H1 (cell line): ENCODE data around the gene MLN. TPM values are rescaled to one million over a fixed set of nuclear protein-coding genes. Genes with fewer than 3 reads are reported as not detected.

Experiments
- ASH2L ChIP-seq: fragments of 200-600, 300-600 bp; sonication (generic); IDR thresholded peaks from one replicate; pipeline ENCODE4 v1.7.1; 2017; ENCODE audit warnings: low read length
- FOSL1 ChIP-seq: IDR thresholded peaks from 2 replicates; pipeline ENCODE4 v1.6.1; 2011; ENCODE audit warnings: mild to moderate bottlenecking, low read depth, low read length, moderate library complexity; ENCODE audit not compliant: insufficient read depth
- PHF8 ChIP-seq: fragments of 200-600 bp; sonication (generic); conservative IDR thresholded peaks from 2 replicates; pipeline ENCODE4 v1.7.1; 2012; ENCODE audit warnings: low read depth, mild to moderate bottlenecking, inconsistent platforms, low read length, moderate library complexity
- POLR2A ChIP-seq, 2 experiments: IDR thresholded peaks; 1 replicate in 1 of 2; 2 replicates in 1 of 2; pipeline ENCODE4 v1.6.1; 2011; ENCODE audit warnings: low read depth in 2 of 2, low read length in 2 of 2, mild to moderate bottlenecking in 2 of 2; ENCODE audit errors: control extremely low read depth in 1 of 2
- RAD21 ChIP-seq, 2 experiments: IDR thresholded peaks in 1 of 2; conservative IDR thresholded peaks in 1 of 2; 2 replicates each; pipeline ENCODE4 v1.6.1; 2011; ENCODE audit warnings: low read depth in 2 of 2, low read length in 2 of 2, improper control_type of control experiment in 1 of 2, inconsistent platforms in 1 of 2, mild to moderate bottlenecking in 1 of 2, moderate library complexity in 1 of 2
- SIX5 ChIP-seq: IDR thresholded peaks from 2 replicates; pipeline ENCODE4 v1.6.1; 2011; ENCODE audit warnings: mild to moderate bottlenecking, low read depth, low read length
- SUZ12 ChIP-seq: fragments of 200-600 bp; sonication (generic); IDR thresholded peaks from 2 replicates; pipeline ENCODE4 v1.6.1; 2012; ENCODE audit warnings: mild to moderate bottlenecking, inconsistent platforms, low read length, moderate library complexity, mixed read lengths
- TAF7 ChIP-seq: optimal IDR thresholded peaks from 2 replicates; pipeline ENCODE3; 2011; ENCODE audit warnings: low read depth, mild to moderate bottlenecking, inconsistent platforms, low read length, moderate library complexity, borderline replicate concordance
- polyA plus RNA-seq, 7 experiments: library from polyadenylated mRNA; depleted of rRNA in 3 of 7; stranded (reverse) in 5 of 7; unstranded in 2 of 7; fragments of >200 nt in 5 of 7; fragments of 200-250 nt in 2 of 7; gene quantifications; 1 replicate in 5 of 7; 2 replicates in 1 of 7; 4 replicates in 1 of 7; pipeline versions ENCODE4 v1.2.1 to v1.2.3, GENCODE V29; 2011 to 2013; ENCODE audit warnings: missing spikeins in 2 of 7, mixed read lengths in 2 of 7
- total RNA-seq: library from RNA; stranded (reverse); fragmentation: NEBNext Ultra II Directional; extraction: Animal tissue kit (Norgen Biotek cat#: 25700); gene quantifications from 2 replicates; pipeline ENCODE4 v1.2.1, GENCODE V29; 2021
- TF ChIP-seq, protein P1 (sequence below): fragments of 300-600 bp; sonication (generic); IDR thresholded peaks from 2 replicates; pipeline ENCODE4 v1.7.1; 2012; ENCODE audit warnings: low read length, moderate library complexity, mild to moderate bottlenecking, inconsistent platforms; ENCODE audit not compliant: insufficient replicate concordance
- TF ChIP-seq, protein P2 (sequence below): IDR thresholded peaks from 2 replicates; pipeline ENCODE4 v1.6.1; 2011; ENCODE audit warnings: low read depth, mild to moderate bottlenecking, low read length; ENCODE audit not compliant: insufficient read depth

Gene MLN
- total and polyA plus RNA-seq, 2 of the 8 experiments (the other 6 are each of a cell fraction or from before 2014, with no cell fraction given), result not detected

DNA sequence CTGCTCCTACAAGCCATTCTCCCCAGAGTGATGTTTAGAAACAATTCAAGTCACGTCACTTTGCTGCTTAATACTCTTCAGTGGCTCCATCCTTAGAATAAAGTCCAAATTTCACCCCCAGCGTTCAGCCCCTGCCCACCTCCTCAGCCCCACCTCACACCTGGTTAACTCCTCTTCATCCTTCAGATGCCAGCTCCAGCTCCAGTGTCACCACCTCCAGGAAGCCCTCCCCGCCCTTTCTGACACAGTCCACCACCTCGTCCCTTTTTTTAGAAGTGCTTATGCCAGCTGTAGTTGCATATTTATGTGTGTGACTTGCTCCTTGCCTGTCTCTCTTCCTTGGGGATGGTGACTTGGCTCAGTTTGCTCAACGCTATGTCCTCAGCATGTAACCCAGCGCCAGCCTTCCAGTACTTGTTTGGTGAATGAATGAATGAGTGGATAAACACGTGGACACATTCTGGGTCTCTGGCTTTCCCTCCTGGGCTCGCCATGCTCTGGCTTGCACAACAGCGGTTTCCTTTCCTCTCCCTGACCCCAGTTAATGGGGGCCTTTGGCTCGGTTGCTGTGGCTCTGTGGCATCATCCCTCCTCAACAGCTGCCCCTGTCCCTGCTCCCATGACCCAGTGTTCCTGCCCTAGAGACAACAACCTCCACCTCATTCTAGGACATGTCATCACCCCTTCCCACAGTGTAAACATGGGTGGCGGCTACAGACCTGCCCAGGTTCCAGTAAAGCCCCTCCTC is 53.4 kb downstream of the MLN start (continued):
- TF ChIP-seq, protein P1, sequence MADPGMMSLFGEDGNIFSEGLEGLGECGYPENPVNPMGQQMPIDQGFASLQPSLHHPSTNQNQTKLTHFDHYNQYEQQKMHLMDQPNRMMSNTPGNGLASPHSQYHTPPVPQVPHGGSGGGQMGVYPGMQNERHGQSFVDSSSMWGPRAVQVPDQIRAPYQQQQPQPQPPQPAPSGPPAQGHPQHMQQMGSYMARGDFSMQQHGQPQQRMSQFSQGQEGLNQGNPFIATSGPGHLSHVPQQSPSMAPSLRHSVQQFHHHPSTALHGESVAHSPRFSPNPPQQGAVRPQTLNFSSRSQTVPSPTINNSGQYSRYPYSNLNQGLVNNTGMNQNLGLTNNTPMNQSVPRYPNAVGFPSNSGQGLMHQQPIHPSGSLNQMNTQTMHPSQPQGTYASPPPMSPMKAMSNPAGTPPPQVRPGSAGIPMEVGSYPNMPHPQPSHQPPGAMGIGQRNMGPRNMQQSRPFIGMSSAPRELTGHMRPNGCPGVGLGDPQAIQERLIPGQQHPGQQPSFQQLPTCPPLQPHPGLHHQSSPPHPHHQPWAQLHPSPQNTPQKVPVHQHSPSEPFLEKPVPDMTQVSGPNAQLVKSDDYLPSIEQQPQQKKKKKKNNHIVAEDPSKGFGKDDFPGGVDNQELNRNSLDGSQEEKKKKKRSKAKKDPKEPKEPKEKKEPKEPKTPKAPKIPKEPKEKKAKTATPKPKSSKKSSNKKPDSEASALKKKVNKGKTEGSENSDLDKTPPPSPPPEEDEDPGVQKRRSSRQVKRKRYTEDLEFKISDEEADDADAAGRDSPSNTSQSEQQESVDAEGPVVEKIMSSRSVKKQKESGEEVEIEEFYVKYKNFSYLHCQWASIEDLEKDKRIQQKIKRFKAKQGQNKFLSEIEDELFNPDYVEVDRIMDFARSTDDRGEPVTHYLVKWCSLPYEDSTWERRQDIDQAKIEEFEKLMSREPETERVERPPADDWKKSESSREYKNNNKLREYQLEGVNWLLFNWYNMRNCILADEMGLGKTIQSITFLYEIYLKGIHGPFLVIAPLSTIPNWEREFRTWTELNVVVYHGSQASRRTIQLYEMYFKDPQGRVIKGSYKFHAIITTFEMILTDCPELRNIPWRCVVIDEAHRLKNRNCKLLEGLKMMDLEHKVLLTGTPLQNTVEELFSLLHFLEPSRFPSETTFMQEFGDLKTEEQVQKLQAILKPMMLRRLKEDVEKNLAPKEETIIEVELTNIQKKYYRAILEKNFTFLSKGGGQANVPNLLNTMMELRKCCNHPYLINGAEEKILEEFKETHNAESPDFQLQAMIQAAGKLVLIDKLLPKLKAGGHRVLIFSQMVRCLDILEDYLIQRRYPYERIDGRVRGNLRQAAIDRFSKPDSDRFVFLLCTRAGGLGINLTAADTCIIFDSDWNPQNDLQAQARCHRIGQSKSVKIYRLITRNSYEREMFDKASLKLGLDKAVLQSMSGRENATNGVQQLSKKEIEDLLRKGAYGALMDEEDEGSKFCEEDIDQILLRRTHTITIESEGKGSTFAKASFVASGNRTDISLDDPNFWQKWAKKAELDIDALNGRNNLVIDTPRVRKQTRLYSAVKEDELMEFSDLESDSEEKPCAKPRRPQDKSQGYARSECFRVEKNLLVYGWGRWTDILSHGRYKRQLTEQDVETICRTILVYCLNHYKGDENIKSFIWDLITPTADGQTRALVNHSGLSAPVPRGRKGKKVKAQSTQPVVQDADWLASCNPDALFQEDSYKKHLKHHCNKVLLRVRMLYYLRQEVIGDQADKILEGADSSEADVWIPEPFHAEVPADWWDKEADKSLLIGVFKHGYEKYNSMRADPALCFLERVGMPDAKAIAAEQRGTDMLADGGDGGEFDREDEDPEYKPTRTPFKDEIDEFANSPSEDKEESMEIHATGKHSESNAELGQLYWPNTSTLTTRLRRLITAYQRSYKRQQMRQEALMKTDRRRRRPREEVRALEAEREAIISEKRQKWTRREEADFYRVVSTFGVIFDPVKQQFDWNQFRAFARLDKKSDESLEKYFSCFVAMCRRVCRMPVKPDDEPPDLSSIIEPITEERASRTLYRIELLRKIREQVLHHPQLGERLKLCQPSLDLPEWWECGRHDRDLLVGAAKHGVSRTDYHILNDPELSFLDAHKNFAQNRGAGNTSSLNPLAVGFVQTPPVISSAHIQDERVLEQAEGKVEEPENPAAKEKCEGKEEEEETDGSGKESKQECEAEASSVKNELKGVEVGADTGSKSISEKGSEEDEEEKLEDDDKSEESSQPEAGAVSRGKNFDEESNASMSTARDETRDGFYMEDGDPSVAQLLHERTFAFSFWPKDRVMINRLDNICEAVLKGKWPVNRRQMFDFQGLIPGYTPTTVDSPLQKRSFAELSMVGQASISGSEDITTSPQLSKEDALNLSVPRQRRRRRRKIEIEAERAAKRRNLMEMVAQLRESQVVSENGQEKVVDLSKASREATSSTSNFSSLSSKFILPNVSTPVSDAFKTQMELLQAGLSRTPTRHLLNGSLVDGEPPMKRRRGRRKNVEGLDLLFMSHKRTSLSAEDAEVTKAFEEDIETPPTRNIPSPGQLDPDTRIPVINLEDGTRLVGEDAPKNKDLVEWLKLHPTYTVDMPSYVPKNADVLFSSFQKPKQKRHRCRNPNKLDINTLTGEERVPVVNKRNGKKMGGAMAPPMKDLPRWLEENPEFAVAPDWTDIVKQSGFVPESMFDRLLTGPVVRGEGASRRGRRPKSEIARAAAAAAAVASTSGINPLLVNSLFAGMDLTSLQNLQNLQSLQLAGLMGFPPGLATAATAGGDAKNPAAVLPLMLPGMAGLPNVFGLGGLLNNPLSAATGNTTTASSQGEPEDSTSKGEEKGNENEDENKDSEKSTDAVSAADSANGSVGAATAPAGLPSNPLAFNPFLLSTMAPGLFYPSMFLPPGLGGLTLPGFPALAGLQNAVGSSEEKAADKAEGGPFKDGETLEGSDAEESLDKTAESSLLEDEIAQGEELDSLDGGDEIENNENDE, result no peak
- TF ChIP-seq SIX5 (no peak), SUZ12 (no peak), POLR2A (IDR thresholded peaks at IDR 0.05; ENCODE audit: control extremely low read depth in 1 of 2, low read depth in 2 of 2, low read length in 2 of 2) (no peak), FOSL1 (no peak), ASH2L (no peak), RAD21 (IDR thresholded peaks at IDR 0.05 in 1 of 2, conservative IDR thresholded peaks at IDR 0.05 in 1 of 2; ENCODE audit: low read depth in 2 of 2, low read length in 2 of 2) (no peak), TAF7 (no peak), PHF8 (no peak)
- TF ChIP-seq, protein P2, sequence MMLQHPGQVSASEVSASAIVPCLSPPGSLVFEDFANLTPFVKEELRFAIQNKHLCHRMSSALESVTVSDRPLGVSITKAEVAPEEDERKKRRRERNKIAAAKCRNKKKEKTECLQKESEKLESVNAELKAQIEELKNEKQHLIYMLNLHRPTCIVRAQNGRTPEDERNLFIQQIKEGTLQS, result no peak
